Naive thymus-derived CD4-positive, alpha-beta T cell (primary cell): ENCODE measurements around the gene ASIP. TPM values are rescaled to one million over a fixed set of nuclear protein-coding genes. Genes with fewer than 3 reads are reported as not detected.
"Not testable (repeated sequence)": the region's sequence is repeated elsewhere in the genome, so short reads cannot be mapped to it uniquely, and the experiment has no call there.

ENCODE experiments used
- ATAC-seq: fragments of 150-1000 bp; cut with Tn5 transposase; 2 replicates; pipeline ENCODE4 v1.10.0; 2021; ENCODE audit warnings: mild to moderate bottlenecking, moderate library complexity
- CTCF ChIA-PET: fragments of 350-600 bp; sonication (Branson Sonifier 250); formaldehyde crosslinking; loops from one replicate; lab custom pipeline; 2021; ENCODE audit warnings: antibody characterized with exemption; lab: Charles Lee
- POLR2A ChIA-PET: fragments of 350-600 bp; sonication (Branson Sonifier 250); formaldehyde crosslinking; loops from one replicate; lab custom pipeline; 2021; ENCODE audit warnings: antibody characterized with exemption, inconsistent platforms; lab: Charles Lee
- DNase-seq, 9 donors: peaks; one replicate each; pipeline versions ENCODE4 v3.0.0 to v3.0.0-alpha.2; 2020 to 2022; ENCODE audit warnings: mixed read lengths in 1 of 9
- H3K27ac ChIP-seq: one replicate; pipeline ENCODE4 v1.7.0; 2013; ENCODE audit warnings: mild to moderate bottlenecking, low read depth, low read length, moderate library complexity
- H3K27me3 ChIP-seq, 2 donors: one replicate each; pipeline ENCODE4 v1.7.0; 2013; ENCODE audit warnings: low read length in 2 of 2, mild to moderate bottlenecking in 2 of 2, moderate library complexity in 2 of 2; ENCODE audit not compliant: control insufficient read depth in 2 of 2, insufficient read depth in 2 of 2
- H3K36me3 ChIP-seq, 3 experiments: 1 replicate in 2 of 3; 2 replicates in 1 of 3; pipeline ENCODE4 v1.7.0; 2013; ENCODE audit warnings: low read length in 3 of 3, mild to moderate bottlenecking in 3 of 3, moderate library complexity in 1 of 3; ENCODE audit not compliant: insufficient read depth in 3 of 3, control insufficient read depth in 2 of 3
- H3K4me1 ChIP-seq, 2 donors: one replicate each; pipeline ENCODE4 v1.7.0; 2013; ENCODE audit warnings: low read length in 2 of 2, mild to moderate bottlenecking in 2 of 2, moderate library complexity in 1 of 2; ENCODE audit not compliant: control insufficient read depth in 2 of 2, insufficient read depth in 2 of 2
- H3K4me3 ChIP-seq: 2 replicates; pipeline ENCODE4 v1.7.0; 2013; ENCODE audit warnings: mild to moderate bottlenecking, low read length
- H3K9me3 ChIP-seq, 3 experiments: 1 replicate in 2 of 3; 2 replicates in 1 of 3; pipeline ENCODE4 v1.7.0; 2013; ENCODE audit warnings: low read length in 3 of 3; ENCODE audit not compliant: control insufficient read depth in 2 of 3
- H3K27ac Mint-ChIP-seq, 9 donors: one replicate each; pipeline ENCODE4 v1.8.0; 2020 to 2022; ENCODE audit warnings: mixed read lengths in 9 of 9, mild to moderate bottlenecking in 8 of 9, moderate library complexity in 5 of 9, inconsistent platforms in 2 of 9
- H3K27me3 Mint-ChIP-seq, 5 donors: one replicate each; pipeline ENCODE4 v1.8.0; 2021 to 2022; ENCODE audit warnings: mixed read lengths in 5 of 5, mild to moderate bottlenecking in 1 of 5
- H3K36me3 Mint-ChIP-seq, 5 donors: one replicate each; pipeline ENCODE4 v1.8.0; 2020 to 2022; ENCODE audit warnings: mixed read lengths in 5 of 5, mild to moderate bottlenecking in 3 of 5, inconsistent platforms in 1 of 5
- H3K4me1 Mint-ChIP-seq, 7 donors: one replicate each; pipeline ENCODE4 v1.8.0; 2020 to 2022; ENCODE audit warnings: mixed read lengths in 7 of 7, mild to moderate bottlenecking in 3 of 7, inconsistent platforms in 1 of 7
- H3K4me3 Mint-ChIP-seq, 10 donors: one replicate each; pipeline ENCODE4 v1.8.0; 2020 to 2022; ENCODE audit warnings: mild to moderate bottlenecking in 10 of 10, mixed read lengths in 10 of 10, moderate library complexity in 6 of 10, inconsistent platforms in 2 of 10
- H3K9me3 Mint-ChIP-seq, 11 donors: one replicate each; pipeline ENCODE4 v1.8.0; 2020 to 2022; ENCODE audit warnings: mixed read lengths in 11 of 11, mild to moderate bottlenecking in 4 of 11, inconsistent platforms in 1 of 11, moderate library complexity in 1 of 11
- intact Hi-C, 2 donors: fragments of 100-400 bp; cut with micrococcal nuclease; formaldehyde crosslinking; loops; one replicate each; pipeline ENCODE4 v1.15.1; 2023
- polyA plus RNA-seq, 2 donors: library from polyadenylated mRNA; unstranded; fragments of 300-500 nt; fragmentation: Illumina TruSeq; gene quantifications; one replicate each; pipeline ENCODE4 v1.2.3, GENCODE V29; 2021
- total RNA-seq, 6 experiments: library from RNA in 5 of 6; stranded (reverse) in 5 of 6; gene quantifications; 1 replicate in 5 of 6; 2 replicates in 1 of 6; pipeline ENCODE4 v1.2.3 and lab custom pipeline; 2021 to 2026

Gene ASIP
- total and polyA plus RNA-seq, 7 experiments from 2014 or later: not detected

- intact Hi-C loops, DNase-seq, H3K9me3 Mint-ChIP-seq, H3K4me3 ChIP-seq, H3K4me1 Mint-ChIP-seq, H3K4me3 Mint-ChIP-seq, H3K27ac Mint-ChIP-seq, H3K4me1 ChIP-seq, ATAC-seq, H3K9me3 ChIP-seq, H3K27ac ChIP-seq, POLR2A ChIA-PET, H3K27me3 ChIP-seq, H3K27me3 Mint-ChIP-seq: not testable (repeated sequence)
- H3K36me3 ChIP-seq: peaks cover 0 to 74% (median 0%) of the 10 kb centered on the region in 3 experiments
- H3K36me3 Mint-ChIP-seq: peaks cover 12 to 50% (median 19%) of the 10 kb centered on the region in 5 donors
- CTCF ChIA-PET: interaction anchor here (0.6 to 1.9 kb wide), 2 partner anchors 25 to 116 kb away, joined by 3 to 5 read pairs; no protein-coding TSS in a partner anchor
Measured at GRCh38 chr20:34287500-34287899, 46.3 kb downstream of the ASIP start.

GRCh38 chr20:34290471-34290870 lies 49.2 kb downstream of the ASIP start:
- CTCF ChIA-PET: interaction anchor here (1.8 kb wide), 1 partner anchor 22 kb away, joined by 8 read pairs; no protein-coding TSS in a partner anchor
- intact Hi-C loops: no loop called here

GRCh38 chr20:34292496-34292895 lies 51.3 kb downstream of the ASIP start:
- no peak overlapping the region for H3K27ac Mint-ChIP-seq
- Histone ChIP-seq H3K36me3 (peaks cover 0 to 68% (median 0%) of the 10 kb centered on the region in 3 experiments), H3K9me3 (no peaks in the 10 kb centered on the region), H3K27ac (no peak overlapping the region), H3K27me3 (no peaks in the 10 kb centered on the region), H3K4me1 (no peaks in the 10 kb centered on the region), H3K4me3 (no peak overlapping the region)
- ChIA-PET POLR2A (no interaction called here), CTCF (no interaction called here)
- no peaks in the 10 kb centered on the region for H3K9me3 Mint-ChIP-seq
- ATAC-seq (no peak), DNase-seq (no peak)
- H3K36me3 Mint-ChIP-seq: peaks cover 20 to 40% (median 28%) of the 10 kb centered on the region in 5 donors
- H3K4me3 Mint-ChIP-seq: no peak overlapping the region
- H3K27me3 Mint-ChIP-seq: no peaks in the 10 kb centered on the region
- intact Hi-C loops: no loop called here
- H3K4me1 Mint-ChIP-seq: peaks cover 0 to 7% (median under 1%) of the 10 kb centered on the region in 7 donors

More at GRCh38 chr20:34290471-34290870, 49.2 kb downstream of the ASIP start:
- peaks cover 0 to under 1% (median 0%) of the 10 kb centered on the region in 7 donors for H3K4me1 Mint-ChIP-seq
- Histone ChIP-seq H3K4me1 (no peaks in the 10 kb centered on the region), H3K36me3 (peaks cover 0 to 74% (median 0%) of the 10 kb centered on the region in 3 experiments), H3K4me3 (no peak overlapping the region), H3K27me3 (no peaks in the 10 kb centered on the region), H3K9me3 (no peaks in the 10 kb centered on the region), H3K27ac (no peak overlapping the region)
- no peaks in the 10 kb centered on the region for H3K9me3 Mint-ChIP-seq
- no peak overlapping the region for H3K4me3 Mint-ChIP-seq
- peaks cover 12 to 40% (median 23%) of the 10 kb centered on the region in 5 donors for H3K36me3 Mint-ChIP-seq
- H3K27me3 Mint-ChIP-seq: no peaks in the 10 kb centered on the region
- H3K27ac Mint-ChIP-seq: no peak overlapping the region
- no peak for ATAC-seq
- POLR2A ChIA-PET: no interaction called here
- no peak for DNase-seq

GRCh38 chr20:34293119-34293518 lies 51.9 kb downstream of the ASIP start:
- no peaks in the 10 kb centered on the region for H3K27me3 Mint-ChIP-seq
- peaks cover 18 to 40% (median 28%) of the 10 kb centered on the region in 5 donors for H3K36me3 Mint-ChIP-seq

GRCh38 chr20:34293589-34293988 lies 52.4 kb downstream of the ASIP start:
- H3K9me3 Mint-ChIP-seq: no peaks in the 10 kb centered on the region
- POLR2A ChIA-PET: no interaction called here
- H3K27ac ChIP-seq: no peak overlapping the region
- CTCF ChIA-PET: no interaction called here
- ATAC-seq (no peak), DNase-seq (no peak)
- H3K27ac Mint-ChIP-seq: peak overlapping the region in 1 of 9 donors; percentile 24
- no peaks in the 10 kb centered on the region for H3K4me1 ChIP-seq
- H3K4me3 Mint-ChIP-seq: no peak overlapping the region
- intact Hi-C loops: no loop called here
- peaks cover 0 to 7% (median 2%) of the 10 kb centered on the region in 7 donors for H3K4me1 Mint-ChIP-seq
- H3K9me3 ChIP-seq: no peaks in the 10 kb centered on the region
- H3K36me3 Mint-ChIP-seq: peaks cover 14 to 40% (median 28%) of the 10 kb centered on the region in 5 donors
- H3K4me3 ChIP-seq: no peak overlapping the region
- H3K27me3 Mint-ChIP-seq: no peaks in the 10 kb centered on the region
- H3K36me3 ChIP-seq: peaks cover 0 to 57% (median 0%) of the 10 kb centered on the region in 3 experiments
- no peaks in the 10 kb centered on the region for H3K27me3 ChIP-seq

More at GRCh38 chr20:34293119-34293518, 51.9 kb downstream of the ASIP start:
- no peak for ATAC-seq
- intact Hi-C loops: no loop called here
- Histone ChIP-seq H3K27ac (no peak overlapping the region), H3K9me3 (no peaks in the 10 kb centered on the region), H3K27me3 (no peaks in the 10 kb centered on the region), H3K4me1 (no peaks in the 10 kb centered on the region), H3K36me3 (peaks cover 0 to 62% (median 0%) of the 10 kb centered on the region in 3 experiments), H3K4me3 (no peak overlapping the region)
- Mint-ChIP-seq H3K9me3 (no peaks in the 10 kb centered on the region), H3K27ac (no peak overlapping the region), H3K4me3 (no peak overlapping the region), H3K4me1 (peaks cover 0 to 7% (median 2%) of the 10 kb centered on the region in 7 donors)
- no peak for DNase-seq
- ChIA-PET POLR2A (no interaction called here), CTCF (no interaction called here)

GRCh38 chr20:34294563-34294962 lies 53.3 kb downstream of the ASIP start:
- Histone ChIP-seq H3K27me3 (no peaks in the 10 kb centered on the region), H3K36me3 (peaks cover 0 to 54% (median 0%) of the 10 kb centered on the region in 3 experiments), H3K4me3 (no peak overlapping the region), H3K27ac (no peak overlapping the region), H3K4me1 (no peaks in the 10 kb centered on the region), H3K9me3 (no peaks in the 10 kb centered on the region)
- CTCF ChIA-PET: no interaction called here
- ATAC-seq (no peak), DNase-seq (no peak)
- Mint-ChIP-seq H3K4me1 (peaks cover 0 to 7% (median 2%) of the 10 kb centered on the region in 7 donors), H3K4me3 (no peak overlapping the region), H3K27me3 (no peaks in the 10 kb centered on the region), H3K36me3 (peaks cover 14 to 40% (median 28%) of the 10 kb centered on the region in 5 donors), H3K9me3 (no peaks in the 10 kb centered on the region), H3K27ac (no peak overlapping the region)
- POLR2A ChIA-PET: interaction anchor here (0.5 to 0.6 kb wide), 2 partner anchors 56 to 446 kb away, joined by 3 to 4 read pairs; no protein-coding TSS in a partner anchor
- intact Hi-C loops: no loop called here

- Histone ChIP-seq H3K36me3 (peaks cover 0 to 48% (median 0%) of the 10 kb centered on the region in 3 experiments), H3K27me3 (no peaks in the 10 kb centered on the region), H3K4me1 (no peaks in the 10 kb centered on the region), H3K4me3 (no peak overlapping the region), H3K27ac (no peak overlapping the region), H3K9me3 (no peaks in the 10 kb centered on the region)
- POLR2A ChIA-PET: interaction anchor here (0.6 kb wide), 1 partner anchor 445 kb away, joined by 3 read pairs; no protein-coding TSS in a partner anchor
- peaks cover 14 to 32% (median 22%) of the 10 kb centered on the region in 5 donors for H3K36me3 Mint-ChIP-seq
- intact Hi-C loops: no loop called here
- ATAC-seq: no peak
- no peak overlapping the region for H3K27ac Mint-ChIP-seq
- CTCF ChIA-PET: no interaction called here
- DNase-seq: no peak
- no peaks in the 10 kb centered on the region for H3K27me3 Mint-ChIP-seq
- no peak overlapping the region for H3K4me3 Mint-ChIP-seq
- H3K9me3 Mint-ChIP-seq: no peaks in the 10 kb centered on the region
- peaks cover 0 to 7% (median 2%) of the 10 kb centered on the region in 7 donors for H3K4me1 Mint-ChIP-seq
Measured at GRCh38 chr20:34295284-34295683, 54.1 kb downstream of the ASIP start.
